ENCODE data around the gene TNFRSF1A. TPM values are rescaled to one million over a fixed set of nuclear protein-coding genes. Genes with fewer than 3 reads are reported as not detected.

Gene TNFRSF1A
- total RNA-seq, 1 donor from 2014 or later = 125 TPM

DNA sequence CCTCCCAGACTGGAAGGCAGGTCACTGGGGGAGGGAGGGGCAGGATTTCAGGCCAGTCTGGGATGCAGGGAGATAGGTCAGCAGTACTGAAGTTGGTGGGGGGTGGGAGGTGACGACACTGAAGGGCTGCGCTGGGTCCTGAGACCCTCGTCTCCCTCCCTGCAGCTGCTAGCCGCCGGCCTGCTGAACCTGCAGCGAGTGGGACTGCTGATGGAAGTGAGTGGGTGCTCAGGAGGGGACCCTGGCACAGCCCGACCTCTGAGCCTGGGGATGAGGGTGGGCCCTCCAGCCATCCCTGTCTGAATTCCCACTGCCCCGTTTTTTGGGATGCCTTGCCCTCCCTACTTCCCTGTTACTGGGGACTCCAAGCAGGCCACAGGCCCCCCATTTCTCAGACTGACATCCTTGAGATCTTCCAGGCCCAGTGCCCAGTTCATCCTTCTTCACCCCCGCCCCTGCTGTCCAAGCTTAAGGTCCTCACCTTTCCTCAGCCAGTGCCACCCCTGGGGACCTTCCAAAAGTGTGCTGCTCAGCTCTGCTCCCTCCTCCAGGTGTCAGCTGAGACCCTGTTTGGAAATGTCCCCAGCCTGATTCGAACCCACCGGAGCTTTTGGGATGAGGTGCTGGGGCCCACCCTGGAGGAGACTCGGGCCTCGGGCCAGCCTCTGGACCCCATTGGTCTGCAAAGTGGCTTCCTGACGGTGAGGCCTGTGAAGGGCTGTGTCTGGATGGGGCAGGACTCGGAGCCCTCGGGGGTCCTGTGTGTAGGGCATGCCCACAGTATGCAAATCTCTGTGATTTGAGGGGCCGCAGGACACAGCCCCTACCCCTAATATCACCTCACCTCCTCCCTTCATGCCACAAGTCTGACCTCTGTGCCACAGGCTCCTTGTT is 25.9 kb downstream of the TNFRSF1A start:
- DNase-seq (ENCODE audit: low spot score) = no peak
- H3K9me3 Mint-ChIP-seq (ENCODE audit: unreplicated experiment) = no peaks in the 10 kb centered on the region
- H3K4me1 Mint-ChIP-seq (ENCODE audit: unreplicated experiment) = peaks cover 19% of the 10 kb centered on the region
- peaks cover 8% of the 10 kb centered on the region for H3K36me3 Mint-ChIP-seq (ENCODE audit: low read depth, unreplicated experiment)
- peaks cover 14% of the 10 kb centered on the region for H3K27me3 Mint-ChIP-seq (ENCODE audit: unreplicated experiment)
- no peak overlapping the region for H3K4me3 Mint-ChIP-seq (ENCODE audit: unreplicated experiment)
- H3K27ac Mint-ChIP-seq (ENCODE audit: unreplicated experiment) = no peak overlapping the region
- TF ChIP-seq, protein P1, sequence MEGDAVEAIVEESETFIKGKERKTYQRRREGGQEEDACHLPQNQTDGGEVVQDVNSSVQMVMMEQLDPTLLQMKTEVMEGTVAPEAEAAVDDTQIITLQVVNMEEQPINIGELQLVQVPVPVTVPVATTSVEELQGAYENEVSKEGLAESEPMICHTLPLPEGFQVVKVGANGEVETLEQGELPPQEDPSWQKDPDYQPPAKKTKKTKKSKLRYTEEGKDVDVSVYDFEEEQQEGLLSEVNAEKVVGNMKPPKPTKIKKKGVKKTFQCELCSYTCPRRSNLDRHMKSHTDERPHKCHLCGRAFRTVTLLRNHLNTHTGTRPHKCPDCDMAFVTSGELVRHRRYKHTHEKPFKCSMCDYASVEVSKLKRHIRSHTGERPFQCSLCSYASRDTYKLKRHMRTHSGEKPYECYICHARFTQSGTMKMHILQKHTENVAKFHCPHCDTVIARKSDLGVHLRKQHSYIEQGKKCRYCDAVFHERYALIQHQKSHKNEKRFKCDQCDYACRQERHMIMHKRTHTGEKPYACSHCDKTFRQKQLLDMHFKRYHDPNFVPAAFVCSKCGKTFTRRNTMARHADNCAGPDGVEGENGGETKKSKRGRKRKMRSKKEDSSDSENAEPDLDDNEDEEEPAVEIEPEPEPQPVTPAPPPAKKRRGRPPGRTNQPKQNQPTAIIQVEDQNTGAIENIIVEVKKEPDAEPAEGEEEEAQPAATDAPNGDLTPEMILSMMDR (IDR thresholded peaks at IDR 0.05; ENCODE audit: unreplicated experiment) = no peak

DNA sequence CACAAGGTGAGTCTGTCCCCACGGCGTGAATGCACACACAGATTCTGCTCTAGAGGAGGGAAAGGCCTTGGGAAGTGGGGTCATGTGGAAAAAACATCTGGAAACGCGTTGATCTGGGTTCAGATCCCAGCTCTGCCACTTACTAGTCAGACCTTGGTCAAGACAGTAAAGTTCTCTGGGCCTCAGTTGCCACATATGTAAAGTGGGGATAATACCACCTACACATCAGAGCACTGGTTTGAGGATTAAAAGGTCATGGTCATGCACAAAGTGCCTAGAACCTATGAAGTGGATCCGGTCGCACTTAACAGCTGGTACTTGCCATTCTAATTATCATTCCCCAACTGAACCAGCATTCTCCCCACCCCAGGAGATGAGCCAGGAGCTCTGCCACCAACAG is 26.7 kb downstream of the TNFRSF1A start:
- no peaks in the 10 kb centered on the region for H3K9me3 Mint-ChIP-seq (ENCODE audit: unreplicated experiment)
- H3K4me3 Mint-ChIP-seq (ENCODE audit: unreplicated experiment) = no peak overlapping the region
- TF ChIP-seq, protein P1 (IDR thresholded peaks at IDR 0.05; ENCODE audit: unreplicated experiment) = no peak
- no peak for DNase-seq (ENCODE audit: low spot score)
- H3K27me3 Mint-ChIP-seq (ENCODE audit: unreplicated experiment) = peaks cover 14% of the 10 kb centered on the region
- no peak overlapping the region for H3K27ac Mint-ChIP-seq (ENCODE audit: unreplicated experiment)
- H3K4me1 Mint-ChIP-seq (ENCODE audit: unreplicated experiment) = peaks cover 12% of the 10 kb centered on the region
- peaks cover 4% of the 10 kb centered on the region for H3K36me3 Mint-ChIP-seq (ENCODE audit: low read depth, unreplicated experiment)

DNA sequence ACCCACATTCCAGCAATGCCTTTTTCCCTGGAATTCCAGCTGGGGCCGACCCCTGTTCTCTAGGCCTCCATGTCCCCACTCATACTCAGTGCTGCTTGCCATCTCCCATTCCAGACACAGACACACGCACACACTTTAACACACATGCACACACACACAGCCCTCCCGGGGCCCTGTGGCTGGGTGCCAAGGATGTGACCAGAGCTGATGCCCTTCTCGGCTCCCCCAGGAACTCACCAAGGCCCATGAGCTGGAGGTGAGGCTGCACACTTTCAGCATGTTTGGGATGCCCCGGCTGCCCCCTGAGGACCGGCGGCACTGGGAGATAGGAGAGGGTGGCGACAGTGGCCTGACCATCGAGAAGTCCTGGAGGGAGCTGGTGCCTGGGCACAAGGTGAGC is 27.1 kb downstream of the TNFRSF1A start:
- Mint-ChIP-seq H3K9me3 (ENCODE audit: unreplicated experiment) (no peaks in the 10 kb centered on the region), H3K4me3 (ENCODE audit: unreplicated experiment) (no peak overlapping the region), H3K27me3 (ENCODE audit: unreplicated experiment) (peaks cover 14% of the 10 kb centered on the region), H3K36me3 (ENCODE audit: low read depth, unreplicated experiment) (peaks cover 2% of the 10 kb centered on the region), H3K27ac (ENCODE audit: unreplicated experiment) (no peak overlapping the region), H3K4me1 (ENCODE audit: unreplicated experiment) (peaks cover 9% of the 10 kb centered on the region)
- DNase-seq (ENCODE audit: low spot score) = no peak
- TF ChIP-seq, protein P1 (IDR thresholded peaks at IDR 0.05; ENCODE audit: unreplicated experiment) = no peak

DNA sequence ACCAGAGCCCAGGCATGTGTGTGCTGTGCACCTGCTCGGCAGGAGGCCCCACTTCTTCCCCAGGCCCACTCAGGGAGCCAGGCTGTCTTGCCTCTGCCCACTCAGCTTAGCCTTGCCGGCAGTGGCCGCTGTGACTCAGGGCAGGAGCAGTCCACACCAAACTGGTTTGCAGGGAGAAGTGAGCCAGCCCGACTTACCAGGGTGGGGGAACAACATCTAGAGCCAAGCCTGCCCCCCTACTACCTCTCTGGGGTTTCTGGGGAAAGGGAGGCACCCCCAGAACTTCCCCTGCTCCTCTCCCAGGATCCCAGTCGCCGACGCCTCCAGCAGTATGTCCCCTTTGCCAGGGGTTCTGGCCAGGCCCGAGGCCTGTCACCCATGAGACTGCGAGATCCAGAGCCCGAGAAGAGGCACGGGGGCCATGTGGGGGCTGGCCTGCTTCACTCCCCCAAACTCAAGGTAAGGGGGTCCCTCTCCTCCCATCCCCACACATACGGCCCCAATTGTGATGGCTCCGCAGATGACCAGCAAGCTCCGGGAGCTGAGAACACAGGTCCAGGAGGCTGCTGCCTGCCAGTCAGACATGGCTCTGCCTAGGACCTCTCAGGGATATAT is 28.4 kb downstream of the TNFRSF1A start:
- no peak overlapping the region for H3K27ac Mint-ChIP-seq (ENCODE audit: unreplicated experiment)
- peaks cover 5% of the 10 kb centered on the region for H3K4me1 Mint-ChIP-seq (ENCODE audit: unreplicated experiment)
- TF ChIP-seq, protein P1 (IDR thresholded peaks at IDR 0.05; ENCODE audit: unreplicated experiment) = no peak
- no peaks in the 10 kb centered on the region for H3K36me3 Mint-ChIP-seq (ENCODE audit: low read depth, unreplicated experiment)
- no peak overlapping the region for H3K4me3 Mint-ChIP-seq (ENCODE audit: unreplicated experiment)
- H3K27me3 Mint-ChIP-seq (ENCODE audit: unreplicated experiment) = peaks cover 15% of the 10 kb centered on the region
- no peaks in the 10 kb centered on the region for H3K9me3 Mint-ChIP-seq (ENCODE audit: unreplicated experiment)
- DNase-seq (ENCODE audit: low spot score) = no peak
